Effector CD4-positive, alpha-beta T cell (primary cell): ENCODE data around the gene CES2.
"Not testable (repeated sequence)": the region's sequence is repeated elsewhere in the genome, so short reads cannot be mapped to it uniquely, and the experiment has no call there.

ENCODE experiments used
- DNase-seq: peaks from one replicate; pipeline ENCODE4 v3.0.0-alpha.2; 2020

Gene CES2

DNA sequence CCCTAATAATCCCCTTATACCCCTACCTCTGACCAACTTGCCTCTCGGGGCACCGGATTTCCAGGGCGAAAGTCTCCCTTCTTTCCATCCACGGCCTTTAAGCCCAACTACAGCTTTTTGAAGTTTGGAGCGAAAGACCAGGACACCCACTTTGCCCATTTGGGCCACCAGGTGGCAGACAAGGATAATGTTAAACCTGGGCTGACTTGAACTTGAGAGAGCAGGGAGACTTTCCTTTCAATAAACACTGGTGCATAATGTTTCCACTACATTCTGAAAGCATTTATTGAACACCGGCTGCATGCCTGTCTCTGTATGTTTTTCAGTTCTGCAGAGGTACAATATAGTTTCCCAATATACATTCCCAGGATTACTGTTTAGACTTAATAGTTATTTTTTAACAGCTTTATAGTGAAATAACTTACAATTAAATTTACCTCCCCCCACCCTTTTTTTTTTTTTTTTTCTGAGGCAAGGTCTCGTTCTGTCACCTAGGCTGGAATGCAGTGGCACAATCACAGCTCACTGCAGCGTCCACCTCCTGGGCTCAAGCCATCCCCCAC is 18.9 kb downstream of the CES2 start:
- peak; percentile 60 for DNase-seq

DNA sequence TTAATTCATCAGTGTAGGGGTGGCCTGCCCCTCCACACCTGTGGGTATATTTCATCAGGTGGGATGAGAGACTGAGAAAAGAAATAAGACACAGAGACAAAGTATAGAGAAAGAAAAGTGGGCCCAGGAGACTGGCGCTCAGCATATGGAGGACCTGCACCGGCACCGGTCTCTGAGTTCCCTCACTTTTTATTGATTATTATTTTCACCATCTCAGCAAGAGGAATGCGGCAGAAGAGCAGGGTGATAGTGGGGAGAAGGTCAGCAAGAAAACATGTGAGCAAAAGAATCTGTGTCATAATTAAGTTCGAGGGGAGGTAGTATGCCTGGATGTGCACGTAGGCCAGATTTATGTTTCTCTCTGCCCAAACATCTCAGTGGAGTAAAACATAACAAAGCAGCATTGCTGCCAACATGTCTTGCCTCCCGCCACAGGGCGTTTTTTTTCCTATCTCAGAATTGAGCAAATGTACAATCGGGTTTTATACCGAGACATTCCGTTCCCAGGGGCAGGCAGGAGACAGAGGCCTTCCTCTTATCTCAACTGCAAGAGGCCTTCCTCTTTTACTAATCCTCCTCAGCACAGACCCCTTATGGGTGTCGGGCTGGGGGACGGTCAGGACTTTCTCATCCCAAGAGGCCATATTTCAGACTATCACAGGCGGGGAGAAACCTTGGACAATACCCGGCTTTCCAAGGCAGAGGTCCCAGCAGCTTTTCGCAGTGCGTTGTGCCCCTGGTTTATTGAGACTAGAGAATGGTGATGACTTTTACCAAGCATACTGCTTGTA is 20.2 kb downstream of the CES2 start:
- DNase-seq: not testable (repeated sequence)

DNA sequence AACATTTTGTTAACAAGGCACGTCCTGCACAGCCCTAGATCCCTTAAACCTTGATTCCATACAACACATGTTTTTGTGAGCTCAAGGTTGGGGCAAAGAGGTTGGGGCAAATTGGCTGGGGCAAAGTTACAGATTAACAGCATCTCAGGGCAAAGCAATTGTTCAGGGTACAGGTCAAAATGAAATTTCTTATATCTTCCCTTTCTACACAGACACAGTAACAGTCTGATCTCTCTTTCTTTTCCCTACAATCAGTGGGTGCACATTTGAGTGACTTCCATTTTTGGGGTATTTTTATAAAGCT is 20.8 kb downstream of the CES2 start:
- not testable (repeated sequence) for DNase-seq

GRCh38 chr16:66958857-66959703 is 23.8 kb downstream of the CES2 start:
- no peak for DNase-seq

DNA sequence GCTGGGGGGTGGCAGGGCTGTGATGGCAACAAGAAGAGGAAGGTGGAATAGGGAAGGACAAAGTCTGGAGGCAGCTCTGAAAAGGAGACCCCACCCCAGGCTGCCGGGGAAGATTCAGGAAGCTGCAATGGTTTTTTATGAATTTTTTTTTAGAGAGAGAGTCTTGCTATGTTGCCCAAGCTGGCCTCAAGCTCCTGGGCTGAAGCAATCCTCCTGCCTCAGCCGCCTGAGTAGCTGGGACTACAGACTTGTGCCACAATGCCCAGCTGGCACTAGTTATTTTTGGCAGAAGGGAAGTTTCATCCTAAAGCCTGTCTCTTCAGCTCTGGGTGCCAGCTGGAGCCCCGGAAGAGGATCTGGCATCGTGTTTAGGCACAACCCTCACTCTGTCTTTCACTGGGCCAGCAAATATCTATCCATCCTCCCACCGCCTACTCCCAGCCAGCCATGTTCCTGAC is 24.4 kb downstream of the CES2 start:
- no peak for DNase-seq

DNA sequence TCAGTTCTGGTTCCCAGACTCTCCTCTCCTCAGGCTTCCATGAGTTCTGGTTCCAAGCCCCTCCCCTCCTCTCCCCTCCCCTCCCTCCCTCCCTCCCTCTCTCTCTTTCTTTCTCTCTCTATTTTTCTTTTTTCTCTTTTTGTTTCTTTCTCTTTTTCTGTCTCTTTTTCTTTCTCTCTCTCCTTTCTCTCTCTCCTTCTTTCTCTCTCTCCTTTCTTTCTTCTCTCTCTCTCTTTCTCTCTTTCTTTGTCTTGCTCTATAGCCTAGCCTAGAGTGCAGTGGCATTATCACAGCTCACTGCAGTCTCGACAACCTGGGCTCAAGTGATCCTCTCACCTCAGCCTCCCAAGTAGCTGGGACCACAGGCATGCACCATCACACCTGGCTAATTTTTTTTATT is 25.0 kb downstream of the CES2 start:
- no peak for DNase-seq

GRCh38 chr16:66961065-66961744 is 25.9 kb downstream of the CES2 start, which contains the start of gene CES3:
TSS of gene CES3 (plus strand) at chr16:66961266. CDS start at chr16:66961308, 42 bp downstream.
- no peak for DNase-seq

DNA sequence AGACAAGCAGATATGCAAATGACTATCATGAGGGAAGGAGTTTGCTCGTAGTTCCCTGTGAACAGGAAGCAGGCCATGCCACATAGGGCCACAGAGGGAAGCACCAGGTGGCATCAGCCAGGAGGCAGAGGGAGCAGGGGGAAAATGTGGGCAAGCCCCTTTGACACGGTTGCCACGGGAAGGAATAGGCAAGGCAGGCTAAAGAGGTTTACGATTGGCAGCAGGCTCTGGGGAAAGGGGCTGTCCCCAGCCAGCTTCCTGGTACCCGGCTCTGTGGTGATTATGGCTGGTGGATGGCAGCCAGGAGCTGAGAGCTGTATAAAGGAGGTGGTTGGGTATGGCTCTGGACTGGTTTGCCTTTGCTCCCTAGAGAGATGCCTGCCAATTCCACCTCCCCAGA is 26.6 kb downstream of the CES2 start:
- DNase-seq: no peak

DNA sequence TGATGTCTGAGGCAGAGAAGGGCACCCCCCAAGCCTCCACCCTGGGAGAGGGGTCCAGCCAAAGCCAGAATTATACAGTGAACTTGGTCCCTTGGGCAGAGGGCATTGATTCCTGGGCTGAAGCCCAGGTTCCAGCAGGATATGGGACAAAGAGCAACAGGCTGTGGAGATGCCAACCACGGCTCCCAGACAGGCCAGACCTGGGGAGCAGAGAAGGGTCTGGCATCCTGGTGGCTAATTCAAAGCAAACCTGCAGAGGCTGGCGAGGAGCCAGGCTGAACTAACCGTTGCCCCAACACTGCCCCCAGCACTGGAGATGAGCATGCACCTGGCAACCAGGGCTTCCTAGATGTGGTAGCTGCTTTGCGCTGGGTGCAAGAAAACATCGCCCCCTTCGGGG is 28.7 kb downstream of the CES2 start:
- DNase-seq: no peak

GRCh38 chr16:66968847-66969246 is 33.5 kb downstream of the CES2 start:
- no peak for DNase-seq

- no peak for DNase-seq
Observed at GRCh38 chr16:66970775-66971720, 35.7 kb downstream of the CES2 start.

DNA sequence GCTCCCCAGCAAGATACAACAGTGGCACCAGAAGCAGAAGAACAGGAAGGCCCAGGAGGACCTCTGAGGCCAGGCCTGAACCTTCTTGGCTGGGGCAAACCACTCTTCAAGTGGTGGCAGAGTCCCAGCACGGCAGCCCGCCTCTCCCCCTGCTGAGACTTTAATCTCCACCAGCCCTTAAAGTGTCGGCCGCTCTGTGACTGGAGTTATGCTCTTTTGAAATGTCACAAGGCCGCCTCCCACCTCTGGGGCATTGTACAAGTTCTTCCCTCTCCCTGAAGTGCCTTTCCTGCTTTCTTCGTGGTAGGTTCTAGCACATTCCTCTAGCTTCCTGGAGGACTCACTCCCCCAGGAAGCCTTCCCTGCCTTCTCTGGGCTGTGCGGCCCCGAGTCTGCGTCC is 37.7 kb downstream of the CES2 start:
- no peak for DNase-seq

DNA sequence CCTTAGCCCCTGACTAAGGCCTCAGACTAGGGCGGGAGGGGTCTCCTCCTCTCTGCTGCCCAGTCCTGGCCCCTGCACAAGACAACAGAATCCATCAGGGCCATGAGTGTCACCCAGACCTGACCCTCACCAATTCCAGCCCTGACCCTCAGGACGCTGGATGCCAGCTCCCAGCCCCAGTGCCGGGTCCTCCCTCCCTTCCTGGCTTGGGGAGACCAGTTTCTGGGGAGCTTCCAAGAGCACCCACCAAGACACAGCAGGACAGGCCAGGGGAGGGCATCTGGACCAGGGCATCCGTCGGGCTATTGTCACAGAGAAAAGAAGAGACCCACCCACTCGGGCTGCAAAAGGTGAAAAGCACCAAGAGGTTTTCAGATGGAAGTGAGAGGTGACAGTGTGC is 38.4 kb downstream of the CES2 start:
- DNase-seq: no peak

DNA sequence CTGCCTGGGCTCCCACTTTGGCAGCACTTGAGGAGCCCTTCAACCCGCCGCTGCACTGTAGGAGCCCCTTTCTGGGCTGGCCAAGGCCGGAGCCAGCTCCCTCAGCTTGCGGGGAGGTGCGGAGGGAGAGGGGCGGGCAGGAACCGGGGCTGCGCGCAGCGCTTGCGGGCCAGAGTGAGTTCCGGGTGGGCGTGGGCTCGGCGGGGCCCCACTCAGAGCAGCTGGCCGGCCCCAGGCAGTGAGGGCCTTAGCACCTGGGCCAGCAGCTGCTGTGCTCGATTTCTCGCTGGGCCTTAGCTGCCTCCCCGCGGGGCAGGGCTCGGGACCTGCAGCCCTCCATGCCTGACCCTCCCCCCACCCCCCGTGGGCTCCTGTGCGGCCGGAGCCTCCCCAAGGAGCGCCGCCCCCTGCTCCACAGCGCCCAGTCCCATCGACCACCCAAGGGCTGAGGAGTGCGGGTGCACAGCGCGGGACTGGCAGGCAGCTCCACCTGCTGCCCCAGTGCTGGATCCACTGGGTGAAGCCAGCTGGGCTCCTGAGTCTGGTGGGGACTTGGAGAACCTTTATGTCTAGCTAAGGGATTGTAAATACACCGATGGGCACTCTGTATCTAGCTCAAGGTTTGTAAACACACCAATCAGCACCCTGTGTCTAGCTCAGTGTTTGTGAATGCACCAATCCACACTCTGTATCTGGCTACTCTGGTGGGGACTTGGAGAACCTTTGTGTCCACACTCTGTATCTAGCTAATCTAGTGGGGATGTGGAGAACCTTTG is 39.0 kb downstream of the CES2 start:
- DNase-seq: not testable (repeated sequence)

DNA sequence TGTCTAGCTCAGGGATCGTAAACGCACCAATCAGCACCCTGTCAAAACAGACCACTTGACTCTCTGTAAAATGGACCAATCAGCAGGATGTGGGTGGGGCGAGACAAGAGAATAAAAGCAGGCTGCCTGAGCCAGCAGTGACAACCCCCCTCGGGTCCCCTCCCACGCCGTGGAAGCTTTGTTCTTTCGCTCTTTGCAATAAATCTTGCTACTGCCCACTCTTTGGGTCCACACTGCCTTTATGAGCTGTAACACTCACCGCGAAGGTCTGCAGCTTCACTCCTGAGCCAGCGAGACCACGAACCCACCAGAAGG is 39.6 kb downstream of the CES2 start:
- DNase-seq: not testable (repeated sequence)

DNA sequence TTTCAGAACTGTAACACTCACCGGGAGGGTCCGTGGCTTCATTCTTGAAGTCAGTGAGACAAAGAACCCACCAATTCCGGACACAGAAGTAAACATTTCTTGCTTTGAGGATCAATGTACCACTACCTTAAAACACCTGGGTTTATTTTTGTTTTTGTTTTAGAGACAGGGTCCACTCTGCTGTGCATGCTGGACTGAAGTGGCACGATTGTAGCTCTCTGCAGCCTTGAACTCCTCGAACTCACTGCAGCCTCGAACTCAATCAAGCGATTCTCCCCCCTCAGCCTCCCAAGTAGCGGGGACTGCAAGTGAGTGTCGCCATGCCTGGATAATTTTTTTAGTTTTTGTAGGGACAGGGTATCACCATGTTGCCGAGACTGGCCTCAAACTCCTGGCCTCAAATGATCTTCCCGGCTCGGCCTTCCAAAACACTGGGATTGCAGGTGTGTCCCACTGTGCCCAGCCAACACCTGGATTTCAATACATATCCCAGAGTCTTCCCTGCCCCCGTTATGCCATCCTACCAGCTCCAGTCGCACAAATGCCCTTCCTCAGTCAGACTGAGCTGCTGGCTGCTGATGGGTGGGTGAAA is 40.1 kb downstream of the CES2 start:
- no peak for DNase-seq

- DNase-seq: no peak
Observed at GRCh38 chr16:66976746-66977145, 41.4 kb downstream of the CES2 start.

DNA sequence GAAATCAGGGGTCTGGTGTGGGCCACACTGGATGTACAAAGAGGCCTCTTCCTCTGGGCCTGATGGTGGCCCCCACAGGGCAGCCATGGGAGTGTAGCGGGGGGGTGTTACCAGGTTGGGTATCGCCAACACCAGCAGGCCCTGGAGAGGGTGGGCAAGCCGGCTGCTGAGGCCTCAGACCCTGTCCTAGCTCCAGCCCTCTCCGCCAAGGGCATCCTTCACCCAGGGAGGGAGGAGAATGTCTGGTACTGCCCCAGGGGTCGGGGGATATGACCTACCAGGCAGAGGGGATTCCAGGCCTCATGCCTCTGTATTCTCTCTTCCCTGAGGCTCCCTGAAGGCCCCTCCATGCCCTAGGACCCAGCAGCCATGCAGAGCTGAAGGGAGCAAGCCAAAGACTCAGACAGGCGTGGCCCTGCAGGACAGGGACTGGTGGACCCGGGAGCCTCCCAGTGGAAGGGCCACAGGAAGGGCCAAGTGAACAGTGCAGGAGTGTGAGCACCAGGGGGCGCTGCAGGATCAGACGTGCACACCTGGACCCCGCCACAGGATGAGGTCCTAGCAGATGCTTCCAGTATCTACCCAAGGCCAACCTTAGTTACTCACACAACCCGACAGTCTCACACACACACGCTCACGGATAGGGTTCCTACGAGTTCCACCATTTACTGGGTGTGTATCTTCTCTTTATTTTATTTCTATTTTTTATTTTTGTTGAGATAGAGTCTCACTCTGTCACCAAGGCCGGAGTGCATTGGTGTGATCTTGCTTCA is 42.2 kb downstream of the CES2 start:
- DNase-seq: peak; percentile 89

GRCh38 chr16:66979011-66979717 is 43.8 kb downstream of the CES2 start:
- no peak for DNase-seq
